Mammary epithelial cell (primary cell): ENCODE results near the gene SLC8A1.

Source experiments
- EZH2 ChIP-seq: IDR thresholded peaks from 2 replicates; pipeline ENCODE4 v1.6.1; 2012; ENCODE audit warnings: low read length, inconsistent platforms, borderline replicate concordance
- TF ChIP-seq, protein P1 (sequence below), 2 donors: IDR thresholded peaks in 1 of 2; conservative IDR thresholded peaks in 1 of 2; 2 replicates each; pipeline ENCODE4 v1.5.1; 2011 to 2012; ENCODE audit warnings: inconsistent platforms in 2 of 2, low read length in 2 of 2, mild to moderate bottlenecking in 2 of 2, control low read depth in 1 of 2, low read depth in 1 of 2; ENCODE audit not compliant: insufficient read depth in 1 of 2; ENCODE audit errors: extremely low read depth in 1 of 2

GRCh38 chr2:40302751-40303325 is 149.1 kb downstream of the SLC8A1 start:
- TF ChIP-seq, protein P1, sequence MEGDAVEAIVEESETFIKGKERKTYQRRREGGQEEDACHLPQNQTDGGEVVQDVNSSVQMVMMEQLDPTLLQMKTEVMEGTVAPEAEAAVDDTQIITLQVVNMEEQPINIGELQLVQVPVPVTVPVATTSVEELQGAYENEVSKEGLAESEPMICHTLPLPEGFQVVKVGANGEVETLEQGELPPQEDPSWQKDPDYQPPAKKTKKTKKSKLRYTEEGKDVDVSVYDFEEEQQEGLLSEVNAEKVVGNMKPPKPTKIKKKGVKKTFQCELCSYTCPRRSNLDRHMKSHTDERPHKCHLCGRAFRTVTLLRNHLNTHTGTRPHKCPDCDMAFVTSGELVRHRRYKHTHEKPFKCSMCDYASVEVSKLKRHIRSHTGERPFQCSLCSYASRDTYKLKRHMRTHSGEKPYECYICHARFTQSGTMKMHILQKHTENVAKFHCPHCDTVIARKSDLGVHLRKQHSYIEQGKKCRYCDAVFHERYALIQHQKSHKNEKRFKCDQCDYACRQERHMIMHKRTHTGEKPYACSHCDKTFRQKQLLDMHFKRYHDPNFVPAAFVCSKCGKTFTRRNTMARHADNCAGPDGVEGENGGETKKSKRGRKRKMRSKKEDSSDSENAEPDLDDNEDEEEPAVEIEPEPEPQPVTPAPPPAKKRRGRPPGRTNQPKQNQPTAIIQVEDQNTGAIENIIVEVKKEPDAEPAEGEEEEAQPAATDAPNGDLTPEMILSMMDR (conservative IDR thresholded peaks at IDR 0.05 in 1 of 2, IDR thresholded peaks at IDR 0.05 in 1 of 2; ENCODE audit: extremely low read depth in 1 of 2, insufficient read depth in 1 of 2, low read depth in 1 of 2, low read length in 2 of 2): no peak
- TF ChIP-seq EZH2: no peak
